HepG2 (cell line): ENCODE data around the gene PHB1. TPM values are rescaled to one million over a fixed set of nuclear protein-coding genes. Genes with fewer than 3 reads are reported as not detected.

Experiments used
- ATAC-seq: fragments of 200-7000 bp; cut with Tn5 transposase; 3 replicates; pipeline ENCODE4 v1.9.1; 2020; ENCODE audit warnings: mild to moderate bottlenecking, moderate library complexity
- BruUV-seq: library from RNA; stranded (reverse); fragments of 400-500 nt; replicated peaks from 2 replicates; lab custom pipeline; 2021; lab: Mats Ljungman, UMichigan
- CTCF ChIA-PET: fragments of 300-600 bp; formaldehyde crosslinking; extraction: SDS; loops from one replicate; lab custom pipeline; 2021; ENCODE audit warnings: low total read pairs, inconsistent platforms, low intra/inter-chr PET ratio; lab: Yijun Ruan, JAX
- POLR2A ChIA-PET: fragments of 350-600 bp; sonication (Branson Sonifier 250); formaldehyde crosslinking; loops from one replicate; lab custom pipeline; 2020; ENCODE audit warnings: antibody characterized with exemption, inconsistent platforms; lab: Yijun Ruan, JAX
- DNase-seq: peaks from one replicate; pipeline ENCODE4 v3.0.0-alpha.2; 2015; ENCODE audit warnings: low spot score
- FAIRE-seq: peaks from 3 replicates; lab custom pipeline; 2011; peaks lifted over from hg19 to GRCh38; lab: Jason Lieb, UNC
- H2AFZ ChIP-seq: one replicate; pipeline ENCODE4 v1.6.1; 2011; ENCODE audit warnings: low read length, inconsistent platforms
- H3K27ac ChIP-seq: fragments of 300-600 bp; 3 replicates; pipeline ENCODE4 v1.8.0; 2011; ENCODE audit warnings: mixed run types, mild to moderate bottlenecking, mixed read lengths, low read length, inconsistent platforms; ENCODE audit not compliant: insufficient read depth; ENCODE audit errors: extremely low read length
- H3K27me3 ChIP-seq, 2 experiments: fragments of 200-600 bp in 1 of 2; 2 replicates in 1 of 2; 3 replicates in 1 of 2; pipeline versions ENCODE4 v1.6.0 to v1.8.0; 2011; ENCODE audit warnings: low read length in 2 of 2, mild to moderate bottlenecking in 2 of 2, moderate library complexity in 2 of 2, inconsistent platforms in 1 of 2; ENCODE audit not compliant: insufficient read depth in 2 of 2, control insufficient read depth in 1 of 2
- H3K36me3 ChIP-seq, 2 experiments: fragments of 200-600 bp in 1 of 2; replicated peaks in 1 of 2; 2 replicates in 1 of 2; 3 replicates in 1 of 2; pipeline versions ENCODE4 v1.5.1 to v1.8.0; 2011; ENCODE audit warnings: low read length in 2 of 2, inconsistent platforms in 1 of 2; ENCODE audit not compliant: insufficient read depth in 2 of 2, control insufficient read depth in 1 of 2
- H3K4me1 ChIP-seq: 2 replicates; pipeline ENCODE4 v1.5.1; 2012; ENCODE audit warnings: low read length, inconsistent platforms; ENCODE audit not compliant: insufficient read depth
- H3K4me2 ChIP-seq: 2 replicates; pipeline ENCODE4 v1.6.0; 2011; ENCODE audit warnings: low read depth, low read length, inconsistent platforms
- H3K4me3 ChIP-seq, 3 experiments: fragments of 200-600 bp in 1 of 3; sonication (generic), shearing (Covaris generic) in 1 of 3; replicated peaks in 1 of 3; 2 replicates each; pipeline ENCODE4 v1.5.1; 2011 to 2016; ENCODE audit warnings: low read length in 3 of 3, inconsistent platforms in 2 of 3, low read depth in 2 of 3, mild to moderate bottlenecking in 2 of 3, control low read depth in 1 of 3, mixed read lengths in 1 of 3; ENCODE audit not compliant: insufficient read depth in 1 of 3
- H3K79me2 ChIP-seq: one replicate; pipeline ENCODE4 v1.6.1; 2011; ENCODE audit warnings: low read length, inconsistent platforms; ENCODE audit not compliant: insufficient read depth
- H3K9ac ChIP-seq: 2 replicates; pipeline ENCODE4 v1.6.0; 2011; ENCODE audit warnings: mild to moderate bottlenecking, low read depth, low read length, inconsistent platforms; ENCODE audit not compliant: insufficient read depth
- H3K9me3 ChIP-seq: 2 replicates; pipeline ENCODE4 v1.5.1; 2012; ENCODE audit warnings: mild to moderate bottlenecking, low read length
- H4K20me1 ChIP-seq: 2 replicates; pipeline ENCODE4 v1.6.0; 2011; ENCODE audit warnings: inconsistent platforms, mild to moderate bottlenecking, low read length, moderate library complexity; ENCODE audit not compliant: insufficient read depth
- BCL6 ChIP-seq: IDR thresholded peaks from 2 replicates; pipeline ENCODE4 v1.6.1; 2016; ENCODE audit warnings: missing genetic modification reagents, missing compliant biosample characterization
- FOSL2 ChIP-seq: sonication (generic); formaldehyde crosslinking; IDR thresholded peaks from 2 replicates; pipeline ENCODE4 v1.4.0; 2020; ENCODE audit warnings: missing genetic modification reagents
- GFI1 ChIP-seq: sonication (generic); formaldehyde crosslinking; IDR thresholded peaks from 2 replicates; pipeline ENCODE4 v1.5.0; 2020; ENCODE audit warnings: missing genetic modification reagents, mild to moderate bottlenecking, borderline replicate concordance
- ISX ChIP-seq: sonication (generic); formaldehyde crosslinking; conservative IDR thresholded peaks from 2 replicates; pipeline ENCODE4 v1.5.0; 2020; ENCODE audit warnings: missing genetic modification reagents
- NFYB ChIP-seq: sonication (generic); formaldehyde crosslinking; IDR thresholded peaks from 2 replicates; pipeline ENCODE4 v1.4.0; 2020; ENCODE audit warnings: missing genetic modification reagents
- NR2F1 ChIP-seq, 2 experiments: fragments of 450-650 bp in 1 of 2; formaldehyde crosslinking in 1 of 2; IDR thresholded peaks; 2 replicates each; pipeline versions ENCODE4 v1.5.0 to v1.6.1; 2016 to 2020; ENCODE audit warnings: mild to moderate bottlenecking in 1 of 2, missing compliant biosample characterization in 1 of 2, missing genetic modification reagents in 1 of 2, moderate library complexity in 1 of 2
- PHB2 ChIP-seq: fragments of 450-650 bp; IDR thresholded peaks from 2 replicates; pipeline ENCODE4 v1.6.1; 2018; ENCODE audit not compliant: partially characterized antibody
- SALL1 ChIP-seq: sonication (generic); formaldehyde crosslinking; IDR thresholded peaks from 2 replicates; pipeline ENCODE4 v1.8.0; 2022; ENCODE audit warnings: mild to moderate bottlenecking, missing genetic modification reagents
- SMYD3 ChIP-seq: sonication (generic); formaldehyde crosslinking; IDR thresholded peaks from 2 replicates; pipeline ENCODE4 v1.8.1; 2023; ENCODE audit warnings: mild to moderate bottlenecking, missing genetic modification reagents
- STAG1 ChIP-seq: sonication (generic); formaldehyde crosslinking; IDR thresholded peaks from 2 replicates; pipeline ENCODE4 v1.4.0; 2020; ENCODE audit warnings: missing genetic modification reagents
- TEAD3 ChIP-seq: optimal IDR thresholded peaks from 2 replicates; pipeline ENCODE3; 2016; ENCODE audit warnings: borderline replicate concordance
- ZNF12 ChIP-seq: sonication (generic); formaldehyde crosslinking; IDR thresholded peaks from 2 replicates; pipeline ENCODE4 v1.5.0; 2020; ENCODE audit warnings: missing genetic modification reagents
- ZNF121 ChIP-seq: sonication (generic); formaldehyde crosslinking; IDR thresholded peaks from 2 replicates; pipeline ENCODE4 v1.5.0; 2020; ENCODE audit warnings: mild to moderate bottlenecking, missing genetic modification reagents
- WGBS: methylation state at CpG from one replicate; pipeline ENCODE4 v1.1.6; 2017; ENCODE audit warnings: low lambda C conversion rate; 5-methylcytosine and 5-hydroxymethylcytosine counted together
- in situ Hi-C: cut with HindIII; loops from 2 replicates; pipeline ENCODE4 v1.10.0; 2017; ENCODE audit warnings: low pct_unique_long_range_greater_than_20kb; ENCODE audit not compliant: extremely low pct_ligation_motif_present
- intact Hi-C: fragments of 100-400 bp; cut with micrococcal nuclease; formaldehyde crosslinking; loops from one replicate; pipeline ENCODE4 v1.10.0; 2022; ENCODE audit not compliant: unreplicated experiment
- polyA plus RNA-seq, 8 experiments: library from polyadenylated mRNA; depleted of rRNA in 3 of 8; stranded (reverse) in 7 of 8; unstranded in 1 of 8; fragments of >200 nt; fragmentation: Illumina TruSeq in 4 of 8; extraction: Trizol in 4 of 8; gene quantifications; 2 replicates each; pipeline versions ENCODE4 v1.2.1 to v1.2.3, GENCODE V29; 2011 to 2016; ENCODE audit warnings: low read depth in 4 of 8, missing spikeins in 1 of 8, mixed read lengths in 1 of 8; ENCODE audit not compliant: insufficient read depth in 1 of 8
- total RNA-seq, 5 experiments: library from RNA; depleted of rRNA; stranded (reverse); fragments of >200 nt; fragmentation: Illumina TruSeq; extraction: Trizol; gene quantifications; 2 replicates each; pipeline ENCODE4 v1.2.3, GENCODE V29; 2016; ENCODE audit warnings: low read depth in 1 of 5
- TF ChIP-seq, protein P1 (sequence below): sonication (generic); formaldehyde crosslinking; IDR thresholded peaks from 2 replicates; pipeline ENCODE4 v1.5.0; 2020; ENCODE audit warnings: missing genetic modification reagents
- TF ChIP-seq, protein P2 (sequence below): sonication (generic); formaldehyde crosslinking; IDR thresholded peaks from 2 replicates; pipeline ENCODE4 v1.4.0; 2020; ENCODE audit warnings: missing genetic modification reagents, borderline replicate concordance

PHB1 gene
- total and polyA plus RNA-seq, 2 of the 13 experiments (the other 11 are each of a cell fraction or from before 2014, with no cell fraction given): 515 to 688 TPM

DNA sequence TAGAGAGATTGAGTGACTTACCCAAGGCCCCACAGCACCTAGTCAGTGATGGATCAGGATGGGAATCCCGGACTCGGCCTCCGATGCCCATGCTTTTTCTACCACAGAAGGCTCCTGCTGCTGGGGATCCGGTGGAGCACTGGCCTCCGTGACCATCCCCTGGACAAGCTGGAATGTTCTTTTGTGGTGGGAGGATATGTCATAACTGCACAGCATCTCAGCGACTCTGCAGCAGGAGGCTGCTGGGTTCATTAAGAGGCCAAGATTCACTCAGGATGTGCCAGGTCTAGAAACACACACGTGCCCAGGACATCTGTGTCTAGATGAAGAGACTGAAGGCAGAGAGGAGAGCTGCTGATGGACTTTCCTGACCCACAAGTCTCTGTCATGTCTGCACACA, 45.7 kb upstream of the PHB1 start:
- CTCF ChIA-PET: no interaction called here
- H3K4me3 ChIP-seq: no peak overlapping the region
- H3K79me2 ChIP-seq: no peaks in the 10 kb centered on the region
- H4K20me1 ChIP-seq: no peaks in the 10 kb centered on the region
- BruUV-seq: no TSS peak
- TF ChIP-seq SMYD3: no peak
- no peak for TF ChIP-seq ZNF12 (CRISPR knock-in tag)
- TF ChIP-seq NR2F1 (CRISPR knock-in tag; IDR thresholded peaks at IDR 0.05): no peak
- no peak overlapping the region for H3K4me2 ChIP-seq
- DNase-seq (no peak), ATAC-seq (no peak), FAIRE-seq (no peak)
- H3K9ac ChIP-seq: no peak overlapping the region
- H3K9me3 ChIP-seq: peaks cover 8% of the 10 kb centered on the region; the same call in 1 of the 2 replicates
- WGBS: 61% methylated on average over 6 of the region's 7 CpGs
- in situ Hi-C loops: no loop called here
- peaks cover 22 to 85% of the 10 kb centered on the region in 2 experiments for H3K27me3 ChIP-seq
- POLR2A ChIA-PET: no interaction called here
- intact Hi-C loops: no loop called here
- peaks cover 22% of the 10 kb centered on the region for H3K4me1 ChIP-seq
- H2AFZ ChIP-seq: no peak overlapping the region
- H3K27ac ChIP-seq: no peak overlapping the region
- no peaks in the 10 kb centered on the region for H3K36me3 ChIP-seq

DNA sequence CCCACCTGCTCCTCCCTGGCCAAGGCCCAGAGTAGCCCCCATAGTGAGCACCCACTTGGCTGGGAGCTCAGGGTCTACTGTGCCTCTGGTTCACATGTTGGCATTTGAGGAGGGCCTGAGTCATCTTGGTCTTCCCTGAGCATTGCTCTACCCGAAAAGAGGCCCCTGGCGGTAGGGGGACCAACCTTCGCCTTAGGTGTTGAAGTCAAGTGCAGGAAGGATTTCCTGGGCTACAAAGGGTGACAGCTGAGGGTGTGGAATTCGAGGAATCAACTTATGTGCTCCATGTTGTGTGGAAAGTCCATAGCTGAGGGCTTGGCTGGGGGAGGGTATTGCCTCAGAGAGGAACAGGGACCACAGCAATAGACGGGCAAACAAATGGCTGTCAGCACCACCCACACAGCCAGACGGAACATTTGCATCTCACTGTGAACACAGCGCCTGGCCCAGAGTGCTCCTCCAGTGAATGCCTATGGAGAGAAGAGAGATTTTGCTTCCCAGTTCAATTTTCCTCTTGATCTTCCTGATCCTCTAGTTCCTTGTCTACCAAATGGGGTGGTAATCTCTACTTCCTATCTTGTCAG, 44.8 kb upstream of the PHB1 start:
- Histone ChIP-seq H3K27me3 (peaks cover 21 to 77% of the 10 kb centered on the region in 2 experiments), H3K4me3 (no peak overlapping the region), H3K36me3 (no peaks in the 10 kb centered on the region), H3K9me3 (peaks cover 8% of the 10 kb centered on the region; the same call in 1 of the 2 replicates), H2AFZ (no peak overlapping the region), H3K9ac (no peak overlapping the region), H3K27ac (no peak overlapping the region), H3K4me2 (peak overlapping the region; percentile 4; the same call in 1 of the 2 replicates), H3K79me2 (no peaks in the 10 kb centered on the region), H4K20me1 (no peaks in the 10 kb centered on the region), H3K4me1 (peaks cover 31% of the 10 kb centered on the region)
- intact Hi-C loops (loop anchor here (5.0 kb wide), 1 partner anchor 52 kb away; no protein-coding TSS in a partner anchor), in situ Hi-C loops (no loop called here)
- FAIRE-seq: peak; percentile 63
- peak; percentile 57 for DNase-seq
- no TSS peak for BruUV-seq
- WGBS: 2% methylated on average over 7 of the region's 7 CpGs
- ChIA-PET POLR2A (no interaction called here), CTCF (no interaction called here)
- peak; percentile 46 for ATAC-seq
- TF ChIP-seq PHB2 (no peak), ISX (CRISPR knock-in tag) (no peak), STAG1 (CRISPR knock-in tag) (no peak), NFYB (CRISPR knock-in tag) (no peak), TEAD3 (CRISPR knock-in tag) (peak; percentile 32), BCL6 (CRISPR knock-in tag) (peak; percentile 86), FOSL2 (CRISPR knock-in tag) (0 out of 2 replicates have a peak, but pooled peaks have one; percentile 8), SALL1 (CRISPR knock-in tag) (peak; percentile 23; the same call in 1 of the 2 replicates), ZNF121 (no peak), GFI1 (no peak)
- TF ChIP-seq, protein P1, sequence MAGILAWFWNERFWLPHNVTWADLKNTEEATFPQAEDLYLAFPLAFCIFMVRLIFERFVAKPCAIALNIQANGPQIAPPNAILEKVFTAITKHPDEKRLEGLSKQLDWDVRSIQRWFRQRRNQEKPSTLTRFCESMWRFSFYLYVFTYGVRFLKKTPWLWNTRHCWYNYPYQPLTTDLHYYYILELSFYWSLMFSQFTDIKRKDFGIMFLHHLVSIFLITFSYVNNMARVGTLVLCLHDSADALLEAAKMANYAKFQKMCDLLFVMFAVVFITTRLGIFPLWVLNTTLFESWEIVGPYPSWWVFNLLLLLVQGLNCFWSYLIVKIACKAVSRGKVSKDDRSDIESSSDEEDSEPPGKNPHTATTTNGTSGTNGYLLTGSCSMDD (CRISPR knock-in tag): no peak
- TF ChIP-seq, protein P2, sequence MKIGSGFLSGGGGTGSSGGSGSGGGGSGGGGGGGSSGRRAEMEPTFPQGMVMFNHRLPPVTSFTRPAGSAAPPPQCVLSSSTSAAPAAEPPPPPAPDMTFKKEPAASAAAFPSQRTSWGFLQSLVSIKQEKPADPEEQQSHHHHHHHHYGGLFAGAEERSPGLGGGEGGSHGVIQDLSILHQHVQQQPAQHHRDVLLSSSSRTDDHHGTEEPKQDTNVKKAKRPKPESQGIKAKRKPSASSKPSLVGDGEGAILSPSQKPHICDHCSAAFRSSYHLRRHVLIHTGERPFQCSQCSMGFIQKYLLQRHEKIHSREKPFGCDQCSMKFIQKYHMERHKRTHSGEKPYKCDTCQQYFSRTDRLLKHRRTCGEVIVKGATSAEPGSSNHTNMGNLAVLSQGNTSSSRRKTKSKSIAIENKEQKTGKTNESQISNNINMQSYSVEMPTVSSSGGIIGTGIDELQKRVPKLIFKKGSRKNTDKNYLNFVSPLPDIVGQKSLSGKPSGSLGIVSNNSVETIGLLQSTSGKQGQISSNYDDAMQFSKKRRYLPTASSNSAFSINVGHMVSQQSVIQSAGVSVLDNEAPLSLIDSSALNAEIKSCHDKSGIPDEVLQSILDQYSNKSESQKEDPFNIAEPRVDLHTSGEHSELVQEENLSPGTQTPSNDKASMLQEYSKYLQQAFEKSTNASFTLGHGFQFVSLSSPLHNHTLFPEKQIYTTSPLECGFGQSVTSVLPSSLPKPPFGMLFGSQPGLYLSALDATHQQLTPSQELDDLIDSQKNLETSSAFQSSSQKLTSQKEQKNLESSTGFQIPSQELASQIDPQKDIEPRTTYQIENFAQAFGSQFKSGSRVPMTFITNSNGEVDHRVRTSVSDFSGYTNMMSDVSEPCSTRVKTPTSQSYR: 0 out of 2 replicates have a peak, but pooled peaks have one; percentile 26
